Measurements from ENCODE around the gene GTF3C5. TPM values are rescaled to one million over a fixed set of nuclear protein-coding genes. Genes with fewer than 3 reads are reported as not detected.
"Not testable (repeated sequence)": the region's sequence is repeated elsewhere in the genome, so short reads cannot be mapped to it uniquely, and the experiment has no call there.

The GTF3C5 gene
- total RNA-seq, 1 experiment from 2014 or later, result 79.6 TPM

DNA sequence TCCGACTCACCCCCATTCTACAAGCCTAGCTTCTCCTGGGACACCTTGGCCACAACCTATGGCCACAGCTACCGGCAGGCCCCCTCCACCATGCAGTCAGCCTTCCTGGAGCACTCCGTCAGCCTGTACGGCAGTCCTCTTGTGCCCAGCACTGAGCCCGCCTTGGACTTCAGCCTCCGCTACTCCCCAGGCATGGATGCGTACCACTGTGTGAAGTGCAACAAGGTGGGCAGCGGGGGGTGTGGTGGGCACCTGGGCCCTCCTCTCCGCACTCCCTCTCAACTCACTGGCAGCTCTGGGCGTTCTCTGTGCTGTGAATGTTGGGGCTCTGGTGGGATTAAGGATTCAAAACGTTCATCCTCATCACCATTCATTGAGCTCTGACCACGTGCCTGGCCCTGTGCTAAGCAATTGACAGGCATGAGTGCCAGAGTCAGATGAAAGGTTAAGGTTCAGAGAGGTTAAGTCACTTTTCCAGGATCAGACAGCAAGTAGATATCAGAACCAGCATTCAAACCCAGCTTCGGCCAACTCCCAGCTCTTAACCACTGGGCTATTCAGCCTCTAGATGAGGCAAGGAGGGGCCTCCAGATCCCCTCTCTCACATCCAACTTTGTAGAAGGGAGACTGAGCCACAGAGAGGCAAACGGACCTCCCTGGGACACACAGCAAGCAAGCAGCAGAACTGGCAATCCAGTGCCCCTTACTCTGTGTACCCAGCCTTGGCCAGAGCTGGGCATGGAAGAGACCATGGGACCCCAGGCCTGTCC is 42.4 kb upstream of the GTF3C5 start:
- no peaks in the 10 kb centered on the region for H3K9me3 ChIP-seq (ENCODE audit: insufficient read depth, low read depth)
- no peaks in the 10 kb centered on the region for H3K4me1 ChIP-seq (replicated peaks; ENCODE audit: insufficient read depth)
- CTCF ChIA-PET, result no interaction called here
- H3K4me2 ChIP-seq, result no peak overlapping the region
- no peak overlapping the region for H3K27ac ChIP-seq
- no peaks in the 10 kb centered on the region for H4K20me1 ChIP-seq (ENCODE audit: insufficient read depth)
- no peaks in the 10 kb centered on the region for H3K79me2 ChIP-seq (ENCODE audit: low read depth)
- H3K9me2 ChIP-seq (ENCODE audit: insufficient read depth), result no peaks in the 10 kb centered on the region
- no peak for DNase-seq
- H3F3A ChIP-seq (ENCODE audit: insufficient read depth, low read depth), result no peaks in the 10 kb centered on the region
- no peak overlapping the region for H3K4me3 ChIP-seq
- no peaks in the 10 kb centered on the region for H3K36me3 ChIP-seq (ENCODE audit: low read depth)
- intact Hi-C loops (cut with micrococcal nuclease; ENCODE audit: unreplicated experiment), result no loop called here
- POLR2A ChIA-PET (ENCODE audit: unreplicated experiment), result interaction anchor here (0.6 kb wide), 1 partner anchor 11 kb away, joined by 3 read pairs; no protein-coding TSS in a partner anchor
- no TSS peak for BruUV-seq (replicated peaks)
- TF ChIP-seq EZH2 (IDR thresholded peaks at IDR 0.05; ENCODE audit: low read depth), result no peak
- H2AFZ ChIP-seq, result no peak overlapping the region
- peaks cover 99% of the 10 kb centered on the region for H3K27me3 ChIP-seq (ENCODE audit: insufficient read depth, low read depth)

- TF ChIP-seq, protein P1, sequence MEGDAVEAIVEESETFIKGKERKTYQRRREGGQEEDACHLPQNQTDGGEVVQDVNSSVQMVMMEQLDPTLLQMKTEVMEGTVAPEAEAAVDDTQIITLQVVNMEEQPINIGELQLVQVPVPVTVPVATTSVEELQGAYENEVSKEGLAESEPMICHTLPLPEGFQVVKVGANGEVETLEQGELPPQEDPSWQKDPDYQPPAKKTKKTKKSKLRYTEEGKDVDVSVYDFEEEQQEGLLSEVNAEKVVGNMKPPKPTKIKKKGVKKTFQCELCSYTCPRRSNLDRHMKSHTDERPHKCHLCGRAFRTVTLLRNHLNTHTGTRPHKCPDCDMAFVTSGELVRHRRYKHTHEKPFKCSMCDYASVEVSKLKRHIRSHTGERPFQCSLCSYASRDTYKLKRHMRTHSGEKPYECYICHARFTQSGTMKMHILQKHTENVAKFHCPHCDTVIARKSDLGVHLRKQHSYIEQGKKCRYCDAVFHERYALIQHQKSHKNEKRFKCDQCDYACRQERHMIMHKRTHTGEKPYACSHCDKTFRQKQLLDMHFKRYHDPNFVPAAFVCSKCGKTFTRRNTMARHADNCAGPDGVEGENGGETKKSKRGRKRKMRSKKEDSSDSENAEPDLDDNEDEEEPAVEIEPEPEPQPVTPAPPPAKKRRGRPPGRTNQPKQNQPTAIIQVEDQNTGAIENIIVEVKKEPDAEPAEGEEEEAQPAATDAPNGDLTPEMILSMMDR (conservative IDR thresholded peaks at IDR 0.05), result no peak
- TF ChIP-seq EZH2 (IDR thresholded peaks at IDR 0.05; ENCODE audit: low read depth), result no peak
- ChIA-PET CTCF (no interaction called here), POLR2A (ENCODE audit: unreplicated experiment) (interaction anchor here (0.6 kb wide), 1 partner anchor 12 kb away, joined by 3 read pairs; no protein-coding TSS in a partner anchor)
- H3K9me3 ChIP-seq (ENCODE audit: insufficient read depth, low read depth), result no peaks in the 10 kb centered on the region
- peaks cover 99% of the 10 kb centered on the region for H3K27me3 ChIP-seq (ENCODE audit: insufficient read depth, low read depth)
- H3K4me2 ChIP-seq, result no peak overlapping the region
- H3K9me2 ChIP-seq (ENCODE audit: insufficient read depth), result no peaks in the 10 kb centered on the region
- H3K79me2 ChIP-seq (ENCODE audit: low read depth), result no peaks in the 10 kb centered on the region
- H3K4me3 ChIP-seq, result no peak overlapping the region
- H3F3A ChIP-seq (ENCODE audit: insufficient read depth, low read depth), result no peaks in the 10 kb centered on the region
- no peaks in the 10 kb centered on the region for H4K20me1 ChIP-seq (ENCODE audit: insufficient read depth)
- no peak for DNase-seq
- no peak overlapping the region for H3K27ac ChIP-seq
- no TSS peak for BruUV-seq (replicated peaks)
- H3K4me1 ChIP-seq (replicated peaks; ENCODE audit: insufficient read depth), result no peaks in the 10 kb centered on the region
- no peak overlapping the region for H2AFZ ChIP-seq
- intact Hi-C loops (cut with micrococcal nuclease; ENCODE audit: unreplicated experiment), result no loop called here
- no peaks in the 10 kb centered on the region for H3K36me3 ChIP-seq (ENCODE audit: low read depth)
Measured at GRCh38 chr9:132989014-132989310, 41.8 kb upstream of the GTF3C5 start.

GRCh38 chr9:132989414-132989996 is 41.3 kb upstream of the GTF3C5 start:
- Histone ChIP-seq H3K4me2 (no peak overlapping the region), H3K9me2 (ENCODE audit: insufficient read depth) (no peaks in the 10 kb centered on the region), H3K79me2 (ENCODE audit: low read depth) (no peaks in the 10 kb centered on the region), H3K9me3 (ENCODE audit: insufficient read depth, low read depth) (no peaks in the 10 kb centered on the region), H4K20me1 (ENCODE audit: insufficient read depth) (no peaks in the 10 kb centered on the region), H3K4me1 (replicated peaks; ENCODE audit: insufficient read depth) (no peaks in the 10 kb centered on the region), H3K27me3 (ENCODE audit: insufficient read depth, low read depth) (peaks cover 99% of the 10 kb centered on the region), H3K4me3 (no peak overlapping the region), H3K36me3 (ENCODE audit: low read depth) (no peaks in the 10 kb centered on the region), H3K27ac (no peak overlapping the region), H2AFZ (no peak overlapping the region), H3F3A (ENCODE audit: insufficient read depth, low read depth) (no peaks in the 10 kb centered on the region)
- POLR2A ChIA-PET (ENCODE audit: unreplicated experiment), result no interaction called here
- intact Hi-C loops (cut with micrococcal nuclease; ENCODE audit: unreplicated experiment), result no loop called here
- CTCF ChIA-PET, result no interaction called here
- TF ChIP-seq EZH2 (IDR thresholded peaks at IDR 0.05; ENCODE audit: low read depth), result no peak
- TF ChIP-seq, protein P1 (conservative IDR thresholded peaks at IDR 0.05), result no peak
- no TSS peak for BruUV-seq (replicated peaks)
- no peak for DNase-seq

GRCh38 chr9:132989998-132990557 is 40.7 kb upstream of the GTF3C5 start:
- H2AFZ ChIP-seq; H4K20me1 ChIP-seq (ENCODE audit: insufficient read depth); H3K36me3 ChIP-seq (ENCODE audit: low read depth); H3K9me3 ChIP-seq (ENCODE audit: insufficient read depth, low read depth); H3K4me2 ChIP-seq; H3K4me1 ChIP-seq (replicated peaks; ENCODE audit: insufficient read depth); BruUV-seq (replicated peaks); H3F3A ChIP-seq (ENCODE audit: insufficient read depth, low read depth); DNase-seq; H3K4me3 ChIP-seq; intact Hi-C loops (cut with micrococcal nuclease; ENCODE audit: unreplicated experiment); CTCF ChIA-PET; H3K79me2 ChIP-seq (ENCODE audit: low read depth); POLR2A ChIA-PET (ENCODE audit: unreplicated experiment); H3K27ac ChIP-seq; H3K9me2 ChIP-seq (ENCODE audit: insufficient read depth): not testable (repeated sequence)
- H3K27me3 ChIP-seq (ENCODE audit: insufficient read depth, low read depth), result peaks cover 100% of the 10 kb centered on the region

All from PC-9 (cell line).